Immature natural killer cell (primary cell): ENCODE data around the gene PTF1A. TPM values are rescaled to one million over a fixed set of nuclear protein-coding genes. Genes with fewer than 3 reads are reported as not detected.
"Not testable (repeated sequence)": the region's sequence is repeated elsewhere in the genome, so short reads cannot be mapped to it uniquely, and the experiment has no call there.

Source experiments
- DNase-seq, 3 donors: peaks; one replicate each; pipeline ENCODE4 v3.0.0; 2022; ENCODE audit warnings: mixed read lengths in 1 of 3
- H3K27ac Mint-ChIP-seq, 6 donors: one replicate each; pipeline ENCODE4 v1.8.0; 2020; ENCODE audit warnings: mixed read lengths in 6 of 6, mild to moderate bottlenecking in 5 of 6, inconsistent platforms in 4 of 6, moderate library complexity in 3 of 6
- H3K27me3 Mint-ChIP-seq, 3 donors: one replicate each; pipeline ENCODE4 v1.8.0; 2020 to 2021; ENCODE audit warnings: low read depth in 3 of 3, mild to moderate bottlenecking in 3 of 3, mixed read lengths in 3 of 3, moderate library complexity in 3 of 3, inconsistent platforms in 1 of 3
- H3K36me3 Mint-ChIP-seq, 3 donors: one replicate each; pipeline ENCODE4 v1.8.0; 2020; ENCODE audit warnings: mixed read lengths in 3 of 3, inconsistent platforms in 2 of 3, mild to moderate bottlenecking in 2 of 3
- H3K4me1 Mint-ChIP-seq, 2 donors: one replicate each; pipeline ENCODE4 v1.8.0; 2020; ENCODE audit warnings: inconsistent platforms in 2 of 2, mild to moderate bottlenecking in 2 of 2, mixed read lengths in 2 of 2, moderate library complexity in 1 of 2
- H3K4me3 Mint-ChIP-seq, 5 donors: one replicate each; pipeline ENCODE4 v1.8.0; 2020; ENCODE audit warnings: mild to moderate bottlenecking in 5 of 5, mixed read lengths in 5 of 5, inconsistent platforms in 3 of 5, moderate library complexity in 3 of 5
- H3K9me3 Mint-ChIP-seq, 6 donors: one replicate each; pipeline ENCODE4 v1.8.0; 2020; ENCODE audit warnings: mild to moderate bottlenecking in 6 of 6, mixed read lengths in 6 of 6, inconsistent platforms in 4 of 6, moderate library complexity in 3 of 6
- polyA plus RNA-seq, 3 donors: library from polyadenylated mRNA; unstranded; fragments of 300-500 nt; fragmentation: Illumina TruSeq; gene quantifications; one replicate each; pipeline ENCODE4 v1.2.3, GENCODE V29; 2021

The PTF1A gene
- polyA plus RNA-seq, 3 donors from 2014 or later, result not detected

DNA sequence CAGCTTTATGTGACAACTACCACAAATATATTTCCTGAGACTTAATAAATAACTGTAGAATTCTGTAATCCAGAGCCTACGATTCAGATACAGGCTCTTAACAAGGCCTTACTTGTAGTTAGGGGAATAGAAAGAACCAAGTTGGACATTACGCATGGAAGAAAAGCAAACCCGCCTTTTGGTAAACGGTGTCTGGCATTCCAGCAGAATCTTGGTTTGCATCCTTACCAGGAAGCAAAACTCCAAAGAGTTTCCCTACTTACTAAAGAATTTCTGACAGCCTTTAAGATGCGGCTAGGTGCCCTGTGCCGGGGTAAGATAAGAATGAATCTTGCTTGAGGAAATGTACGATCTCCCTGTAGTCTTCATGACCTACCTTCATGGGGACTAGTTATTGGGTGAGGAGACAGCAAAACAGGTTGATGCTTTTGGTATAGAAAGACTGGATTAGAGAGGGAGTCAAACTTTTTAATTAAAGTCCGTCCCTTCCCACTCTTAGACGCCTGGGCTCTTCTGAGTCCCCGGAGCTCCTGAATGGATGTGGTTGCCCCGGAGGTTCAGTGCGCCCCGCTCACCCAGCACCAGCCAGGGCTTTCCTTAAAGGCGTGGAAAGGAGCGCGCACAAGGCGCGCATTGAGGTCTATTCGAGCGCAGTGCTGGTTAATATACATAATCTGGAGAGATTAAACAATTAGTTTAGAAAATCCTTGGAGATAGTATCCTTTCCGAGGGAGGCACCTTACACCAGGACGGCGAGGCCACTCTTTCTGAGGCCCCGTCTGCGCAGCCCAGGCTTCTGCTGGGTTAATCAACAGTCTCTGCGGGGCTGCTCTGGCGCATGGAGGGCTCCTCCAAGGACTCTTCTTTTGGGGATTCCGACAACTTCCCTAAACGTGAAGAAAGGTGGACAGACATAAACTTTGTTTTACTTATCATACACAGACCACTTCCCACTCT, 11.5 kb downstream of the PTF1A start:
- H3K36me3 Mint-ChIP-seq, result no peaks in the 10 kb centered on the region
- peaks cover 13 to 19% (median 15%) of the 10 kb centered on the region in 3 donors for H3K27me3 Mint-ChIP-seq
- no peak overlapping the region for H3K27ac Mint-ChIP-seq
- peaks cover 0 to 1% of the 10 kb centered on the region in 2 donors for H3K4me1 Mint-ChIP-seq
- H3K9me3 Mint-ChIP-seq, result no peaks in the 10 kb centered on the region
- no peak for DNase-seq
- H3K4me3 Mint-ChIP-seq, result no peak overlapping the region

- no peak overlapping the region for H3K4me3 Mint-ChIP-seq
- H3K9me3 Mint-ChIP-seq, result peaks cover 0 to 2% (median 0%) of the 10 kb centered on the region in 6 donors
- no peak overlapping the region for H3K27ac Mint-ChIP-seq
- H3K27me3 Mint-ChIP-seq, result peaks cover 13 to 17% (median 17%) of the 10 kb centered on the region in 3 donors
- peaks cover 0 to under 1% of the 10 kb centered on the region in 2 donors for H3K4me1 Mint-ChIP-seq
- no peaks in the 10 kb centered on the region for H3K36me3 Mint-ChIP-seq
- no peak for DNase-seq
Observed at GRCh38 chr10:23204773-23205172, 12.7 kb downstream of the PTF1A start.

- Mint-ChIP-seq H3K4me3 (no peak overlapping the region), H3K9me3 (peaks cover 0 to 2% (median 0%) of the 10 kb centered on the region in 6 donors), H3K27ac (no peak overlapping the region), H3K36me3 (no peaks in the 10 kb centered on the region), H3K4me1 (no peaks in the 10 kb centered on the region), H3K27me3 (peaks cover 8 to 17% (median 10%) of the 10 kb centered on the region in 3 donors)
- no peak for DNase-seq
Observed at GRCh38 chr10:23205972-23206642, 14.0 kb downstream of the PTF1A start.

GRCh38 chr10:23217471-23217870, 25.4 kb downstream of the PTF1A start:
- H3K27ac Mint-ChIP-seq, result no peak overlapping the region
- no peaks in the 10 kb centered on the region for H3K36me3 Mint-ChIP-seq
- no peak for DNase-seq
- H3K27me3 Mint-ChIP-seq, result peaks cover 2 to 3% (median 2%) of the 10 kb centered on the region in 3 donors
- peaks cover 0 to 2% (median 0%) of the 10 kb centered on the region in 6 donors for H3K9me3 Mint-ChIP-seq
- no peak overlapping the region for H3K4me3 Mint-ChIP-seq
- no peaks in the 10 kb centered on the region for H3K4me1 Mint-ChIP-seq

DNA sequence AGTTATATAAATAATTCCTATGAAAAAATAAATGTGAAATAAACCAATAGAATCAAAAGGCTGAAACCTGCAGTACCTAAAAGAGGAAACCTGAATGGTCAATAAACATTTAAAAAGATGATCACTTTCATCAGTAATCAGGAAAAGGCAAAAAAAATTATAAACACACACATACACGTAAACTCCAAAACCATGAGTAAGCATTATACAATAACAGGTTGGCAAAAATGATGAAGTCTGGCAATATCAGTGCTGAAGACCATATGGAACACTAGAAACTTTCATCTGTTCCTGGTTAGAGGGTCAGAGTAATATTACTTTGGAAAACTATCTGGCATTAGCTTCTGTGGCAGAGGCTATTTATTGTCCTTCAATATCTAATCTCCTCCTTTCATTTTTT, 38.5 kb downstream of the PTF1A start:
- no peaks in the 10 kb centered on the region for H3K4me1 Mint-ChIP-seq
- peaks cover 0 to 6% (median 0%) of the 10 kb centered on the region in 6 donors for H3K9me3 Mint-ChIP-seq
- no peak overlapping the region for H3K27ac Mint-ChIP-seq
- no peak overlapping the region for H3K4me3 Mint-ChIP-seq
- peaks cover 0 to 3% (median 0%) of the 10 kb centered on the region in 3 donors for H3K36me3 Mint-ChIP-seq
- peaks cover 1 to 8% (median 5%) of the 10 kb centered on the region in 3 donors for H3K27me3 Mint-ChIP-seq
- no peak for DNase-seq

GRCh38 chr10:23238015-23238414, 45.9 kb downstream of the PTF1A start:
- Mint-ChIP-seq H3K27ac (no peak overlapping the region), H3K9me3 (peaks cover 3 to 7% (median 6%) of the 10 kb centered on the region in 6 donors), H3K4me3 (no peak overlapping the region), H3K4me1 (no peaks in the 10 kb centered on the region), H3K27me3 (peaks cover 2 to 10% (median 6%) of the 10 kb centered on the region in 3 donors), H3K36me3 (peaks cover 0 to 4% (median 3%) of the 10 kb centered on the region in 3 donors)
- no peak for DNase-seq

- H3K36me3 Mint-ChIP-seq, H3K4me1 Mint-ChIP-seq, H3K27me3 Mint-ChIP-seq, H3K4me3 Mint-ChIP-seq, H3K27ac Mint-ChIP-seq, DNase-seq, H3K9me3 Mint-ChIP-seq: not testable (repeated sequence)
Observed at GRCh38 chr10:23241779-23242178, 49.7 kb downstream of the PTF1A start.

Other genes with a start within 250 kb of the PTF1A start
- 1 to 10 TPM; 8.4 to 9.3 (median 9.3) TPM for gene MSRB2, start 96.7 kb upstream of the PTF1A start, polyA plus RNA-seq
- not detected for gene C10orf67, start 152.5 kb downstream of the PTF1A start, polyA plus RNA-seq
- gene OTUD1, start 246.8 kb downstream of the PTF1A start, polyA plus RNA-seq, result 1 to 10 TPM; 3.4 to 4.0 (median 3.9) TPM